Neural crest cell (in vitro differentiated cells): ENCODE results near the gene PRKG1. TPM values are rescaled to one million over a fixed set of nuclear protein-coding genes. Genes with fewer than 3 reads are reported as not detected.

Experiments used
- DNase-seq: peaks from one replicate; pipeline ENCODE4 v3.0.0; 2021; ENCODE audit warnings: low read depth, mixed read lengths, low spot score
- H3K27ac Mint-ChIP-seq: one replicate; pipeline ENCODE4 v1.8.0; 2021; ENCODE audit warnings: mild to moderate bottlenecking, mixed read lengths; ENCODE audit not compliant: unreplicated experiment
- H3K27me3 Mint-ChIP-seq: 2 replicates; pipeline ENCODE4 v1.8.0; 2021; ENCODE audit warnings: low read depth, mild to moderate bottlenecking, mixed read lengths
- H3K36me3 Mint-ChIP-seq: 2 replicates; pipeline ENCODE4 v1.8.0; 2021; ENCODE audit warnings: low read depth, mild to moderate bottlenecking, mixed read lengths
- H3K4me1 Mint-ChIP-seq: 2 replicates; pipeline ENCODE4 v1.8.0; 2021; ENCODE audit warnings: mixed read lengths
- H3K4me3 Mint-ChIP-seq: one replicate; pipeline ENCODE4 v1.8.0; 2021; ENCODE audit warnings: mild to moderate bottlenecking, mixed read lengths
- H3K9me3 Mint-ChIP-seq: 2 replicates; pipeline ENCODE4 v1.8.0; 2021; ENCODE audit warnings: mixed read lengths
- CTCF ChIP-seq: fragments of 200-600 bp; sonication (generic); conservative IDR thresholded peaks from 2 replicates; pipeline ENCODE4 v1.5.0; 2021; ENCODE audit warnings: antibody characterized with exemption, mild to moderate bottlenecking
- total RNA-seq: library from RNA; stranded (reverse); gene quantifications from 2 replicates; pipeline ENCODE4 v1.2.1, GENCODE V29; 2021

The PRKG1 gene
- total RNA-seq, 1 donor from 2014 or later: 4.4 TPM

- Mint-ChIP-seq H3K4me3 (no peak overlapping the region), H3K27me3 (no peaks in the 10 kb centered on the region)
Observed at GRCh38 chr10:51342381-51342780, 268.1 kb downstream of the PRKG1 start.

GRCh38 chr10:51343391-51343790, 269.1 kb downstream of the PRKG1 start:
- Mint-ChIP-seq H3K27ac (no peak overlapping the region), H3K4me3 (no peak overlapping the region), H3K4me1 (no peaks in the 10 kb centered on the region), H3K27me3 (no peaks in the 10 kb centered on the region), H3K36me3 (no peaks in the 10 kb centered on the region), H3K9me3 (no peaks in the 10 kb centered on the region)
- DNase-seq: no peak
- no peak for TF ChIP-seq CTCF

More at GRCh38 chr10:51342381-51342780, 268.1 kb downstream of the PRKG1 start:
- DNase-seq: no peak
- no peaks in the 10 kb centered on the region for H3K4me1 Mint-ChIP-seq
- no peaks in the 10 kb centered on the region for H3K9me3 Mint-ChIP-seq
- H3K36me3 Mint-ChIP-seq: no peaks in the 10 kb centered on the region
- no peak overlapping the region for H3K27ac Mint-ChIP-seq
- TF ChIP-seq CTCF: no peak

GRCh38 chr10:51344371-51344770, 270.1 kb downstream of the PRKG1 start:
- Mint-ChIP-seq H3K36me3 (no peaks in the 10 kb centered on the region), H3K9me3 (peaks cover 3% of the 10 kb centered on the region)

GRCh38 chr10:51348622-51349021, 274.3 kb downstream of the PRKG1 start:
- no peaks in the 10 kb centered on the region for H3K36me3 Mint-ChIP-seq
- H3K27ac Mint-ChIP-seq: no peak overlapping the region
- no peaks in the 10 kb centered on the region for H3K27me3 Mint-ChIP-seq
- no peaks in the 10 kb centered on the region for H3K4me1 Mint-ChIP-seq
- H3K9me3 Mint-ChIP-seq: peaks cover 7% of the 10 kb centered on the region
- H3K4me3 Mint-ChIP-seq: no peak overlapping the region
- no peak for DNase-seq
- TF ChIP-seq CTCF: no peak

More at GRCh38 chr10:51344371-51344770, 270.1 kb downstream of the PRKG1 start:
- no peak for DNase-seq
- no peak overlapping the region for H3K27ac Mint-ChIP-seq
- no peaks in the 10 kb centered on the region for H3K27me3 Mint-ChIP-seq
- H3K4me1 Mint-ChIP-seq: no peaks in the 10 kb centered on the region
- TF ChIP-seq CTCF: no peak
- H3K4me3 Mint-ChIP-seq: no peak overlapping the region

- no peak for DNase-seq
- Mint-ChIP-seq H3K36me3 (no peaks in the 10 kb centered on the region), H3K4me1 (no peaks in the 10 kb centered on the region), H3K27me3 (no peaks in the 10 kb centered on the region), H3K27ac (no peak overlapping the region), H3K9me3 (peaks cover 1% of the 10 kb centered on the region), H3K4me3 (no peak overlapping the region)
- TF ChIP-seq CTCF: no peak
Observed at GRCh38 chr10:51357170-51357569, 282.9 kb downstream of the PRKG1 start.

- Mint-ChIP-seq H3K36me3 (no peaks in the 10 kb centered on the region), H3K4me1 (no peaks in the 10 kb centered on the region), H3K27me3 (no peaks in the 10 kb centered on the region), H3K4me3 (no peak overlapping the region), H3K27ac (no peak overlapping the region), H3K9me3 (no peaks in the 10 kb centered on the region)
- DNase-seq: no peak
- TF ChIP-seq CTCF: no peak
Observed at GRCh38 chr10:51358227-51358626, 283.9 kb downstream of the PRKG1 start.
